ENCODE data around the gene MCF2L. TPM values are rescaled to one million over a fixed set of nuclear protein-coding genes. Genes with fewer than 3 reads are reported as not detected.
A peak's percentile ranks its signal among the peaks of the same experiment; 100 is the strongest.

MCF2L gene
- total and polyA plus RNA-seq, 9 of the 15 experiments (the other 6 are each of a cell fraction or from before 2014, with no cell fraction given): 0.05 to 0.25 (median 0.18) TPM; not detected in 5

DNA sequence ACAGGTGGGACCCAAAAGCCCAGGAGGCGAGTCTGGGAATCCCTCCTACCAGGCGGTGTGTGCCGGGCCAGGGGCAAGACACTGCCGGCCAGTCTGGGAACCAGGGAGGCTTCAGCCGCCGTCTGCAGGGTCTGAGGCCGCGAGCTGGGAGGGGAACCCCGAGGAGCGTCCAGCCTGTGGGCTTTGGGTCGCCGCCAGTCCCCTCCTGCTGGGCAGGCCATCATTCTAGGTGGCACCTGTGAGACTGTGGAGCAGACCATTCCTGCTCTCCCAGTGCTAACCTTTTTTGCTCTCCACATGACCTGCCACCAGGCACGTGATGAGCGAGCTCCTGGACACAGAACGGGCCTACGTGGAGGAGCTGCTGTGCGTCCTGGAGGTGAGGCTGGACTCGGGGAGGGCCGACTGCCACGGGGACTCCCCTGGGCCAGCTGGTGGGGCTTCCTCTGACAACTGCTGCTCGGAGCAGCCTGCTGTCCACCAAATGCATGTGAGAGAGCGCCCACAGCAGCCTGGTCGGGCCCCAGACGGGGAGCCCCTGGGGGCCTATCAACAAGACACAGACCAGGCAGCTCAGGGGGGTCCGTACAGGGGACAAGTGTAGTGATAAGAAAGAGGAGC lies 112.0 kb downstream of the MCF2L start:
- no TSS peak for BruUV-seq (replicated peaks)
- 0 out of 2 replicates have a peak, but pooled peaks cover 6% of the 10 kb centered on the region for H4K20me1 ChIP-seq (replicated peaks; ENCODE audit: control insufficient read depth, insufficient read depth, low read length)
- H3K9me1 ChIP-seq (ENCODE audit: control insufficient read depth, insufficient read depth, low read length): no peaks in the 10 kb centered on the region
- no peak overlapping the region for H3K27ac ChIP-seq (ENCODE audit: extremely low read depth, low read depth, low read length)
- CTCF ChIA-PET (ENCODE audit: low intra/inter-chr PET ratio): no interaction called here
- H3K79me2 ChIP-seq (ENCODE audit: control insufficient read depth, insufficient read depth, low read length): no peaks in the 10 kb centered on the region
- H3K9me3 ChIP-seq (replicated peaks; ENCODE audit: control insufficient read depth, insufficient read depth, low read depth, low read length): no peaks in the 10 kb centered on the region
- H3K36me3 ChIP-seq (ENCODE audit: control insufficient read depth, insufficient read depth, low read length): no peaks in the 10 kb centered on the region
- POLR2A ChIA-PET: interaction anchor here (0.6 kb wide), 1 partner anchor 127 kb away, joined by 3 read pairs; no protein-coding TSS in a partner anchor
- H3K4me2 ChIP-seq (ENCODE audit: insufficient read depth, low read length): no peak overlapping the region
- no peak overlapping the region for H3K9ac ChIP-seq (ENCODE audit: insufficient read depth in 1 of 2, low read depth in 2 of 2, low read length in 2 of 2)
- in situ Hi-C loops (cut with MboI) (no loop called here), intact Hi-C loops (cut with micrococcal nuclease) (no loop called here)
- H3K27me3 ChIP-seq (ENCODE audit: control insufficient read depth in 2 of 2, insufficient read depth in 2 of 2, low read length in 2 of 2): peaks cover 0 to 74% of the 10 kb centered on the region in 2 experiments; a peak in 3 of 5 replicates
- DNase-seq (ENCODE audit: extremely low read depth in 1 of 4, low spot score in 3 of 4) (no peak), ATAC-seq (no peak), FAIRE-seq (no peak)
- H2AFZ ChIP-seq (ENCODE audit: low read depth, low read length): no peak overlapping the region
- 0% methylated on average over 10 of the region's 25 CpGs for WGBS (ENCODE audit: insufficient coverage, low coverage, missing lambda C conversion rate)
- no peak for TF ChIP-seq ILF3 (IDR thresholded peaks at IDR 0.05; ENCODE audit: borderline replicate concordance)
- TF ChIP-seq, protein P1, sequence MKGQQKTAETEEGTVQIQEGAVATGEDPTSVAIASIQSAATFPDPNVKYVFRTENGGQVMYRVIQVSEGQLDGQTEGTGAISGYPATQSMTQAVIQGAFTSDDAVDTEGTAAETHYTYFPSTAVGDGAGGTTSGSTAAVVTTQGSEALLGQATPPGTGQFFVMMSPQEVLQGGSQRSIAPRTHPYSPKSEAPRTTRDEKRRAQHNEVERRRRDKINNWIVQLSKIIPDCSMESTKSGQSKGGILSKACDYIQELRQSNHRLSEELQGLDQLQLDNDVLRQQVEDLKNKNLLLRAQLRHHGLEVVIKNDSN (CRISPR knock-in tag; IDR thresholded peaks at IDR 0.05): peak; percentile 32; the same call in 1 of the 2 replicates
- H3K4me1 ChIP-seq (replicated peaks in 1 of 2; ENCODE audit: control insufficient read depth in 2 of 2, insufficient read depth in 2 of 2, low read length in 2 of 2): peaks cover 0 to 23% of the 10 kb centered on the region in 2 experiments; a peak in 1 of 5 replicates
- no peak overlapping the region for H3K4me3 ChIP-seq

Measured in K562 (cell line).